ENCODE measurements around the gene BMAL1.

Gene BMAL1

GRCh38 chr11:13315517-13316432 is 38.2 kb downstream of the BMAL1 start:
- no peaks in the 10 kb centered on the region for H3K9me3 ChIP-seq (ENCODE audit: control insufficient read depth, low read length)
- H2AFZ ChIP-seq = no peak overlapping the region
- H3K79me2 ChIP-seq = peaks cover 8% of the 10 kb centered on the region
- H3K9ac ChIP-seq = no peak overlapping the region
- H3K4me3 ChIP-seq (ENCODE audit: low read depth, low read length) = no peak overlapping the region
- no peak overlapping the region for H3K27ac ChIP-seq
- peaks cover 6% of the 10 kb centered on the region for H3K4me1 ChIP-seq
- H3K4me2 ChIP-seq (ENCODE audit: low read length) = no peak overlapping the region
- TF ChIP-seq, protein P1, sequence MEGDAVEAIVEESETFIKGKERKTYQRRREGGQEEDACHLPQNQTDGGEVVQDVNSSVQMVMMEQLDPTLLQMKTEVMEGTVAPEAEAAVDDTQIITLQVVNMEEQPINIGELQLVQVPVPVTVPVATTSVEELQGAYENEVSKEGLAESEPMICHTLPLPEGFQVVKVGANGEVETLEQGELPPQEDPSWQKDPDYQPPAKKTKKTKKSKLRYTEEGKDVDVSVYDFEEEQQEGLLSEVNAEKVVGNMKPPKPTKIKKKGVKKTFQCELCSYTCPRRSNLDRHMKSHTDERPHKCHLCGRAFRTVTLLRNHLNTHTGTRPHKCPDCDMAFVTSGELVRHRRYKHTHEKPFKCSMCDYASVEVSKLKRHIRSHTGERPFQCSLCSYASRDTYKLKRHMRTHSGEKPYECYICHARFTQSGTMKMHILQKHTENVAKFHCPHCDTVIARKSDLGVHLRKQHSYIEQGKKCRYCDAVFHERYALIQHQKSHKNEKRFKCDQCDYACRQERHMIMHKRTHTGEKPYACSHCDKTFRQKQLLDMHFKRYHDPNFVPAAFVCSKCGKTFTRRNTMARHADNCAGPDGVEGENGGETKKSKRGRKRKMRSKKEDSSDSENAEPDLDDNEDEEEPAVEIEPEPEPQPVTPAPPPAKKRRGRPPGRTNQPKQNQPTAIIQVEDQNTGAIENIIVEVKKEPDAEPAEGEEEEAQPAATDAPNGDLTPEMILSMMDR (IDR thresholded peaks at IDR 0.05) = no peak
- no peaks in the 10 kb centered on the region for H3K36me3 ChIP-seq (ENCODE audit: control insufficient read depth, insufficient read depth, low read length)
- H3K27me3 ChIP-seq (ENCODE audit: control insufficient read depth, insufficient read depth, low read length) = no peaks in the 10 kb centered on the region

- Histone ChIP-seq H3K9me3 (ENCODE audit: control insufficient read depth, low read length) (no peaks in the 10 kb centered on the region), H3K9ac (no peak overlapping the region), H3K4me1 (peaks cover 6% of the 10 kb centered on the region), H3K27ac (no peak overlapping the region), H3K79me2 (peaks cover 13% of the 10 kb centered on the region), H3K4me2 (ENCODE audit: low read length) (no peak overlapping the region), H3K4me3 (ENCODE audit: low read depth, low read length) (no peak overlapping the region), H3K27me3 (ENCODE audit: control insufficient read depth, insufficient read depth, low read length) (no peaks in the 10 kb centered on the region), H2AFZ (no peak overlapping the region), H3K36me3 (ENCODE audit: control insufficient read depth, insufficient read depth, low read length) (no peaks in the 10 kb centered on the region)
- TF ChIP-seq, protein P1 (IDR thresholded peaks at IDR 0.05) = no peak
Observed at GRCh38 chr11:13316528-13316961, 39.0 kb downstream of the BMAL1 start.

DNA sequence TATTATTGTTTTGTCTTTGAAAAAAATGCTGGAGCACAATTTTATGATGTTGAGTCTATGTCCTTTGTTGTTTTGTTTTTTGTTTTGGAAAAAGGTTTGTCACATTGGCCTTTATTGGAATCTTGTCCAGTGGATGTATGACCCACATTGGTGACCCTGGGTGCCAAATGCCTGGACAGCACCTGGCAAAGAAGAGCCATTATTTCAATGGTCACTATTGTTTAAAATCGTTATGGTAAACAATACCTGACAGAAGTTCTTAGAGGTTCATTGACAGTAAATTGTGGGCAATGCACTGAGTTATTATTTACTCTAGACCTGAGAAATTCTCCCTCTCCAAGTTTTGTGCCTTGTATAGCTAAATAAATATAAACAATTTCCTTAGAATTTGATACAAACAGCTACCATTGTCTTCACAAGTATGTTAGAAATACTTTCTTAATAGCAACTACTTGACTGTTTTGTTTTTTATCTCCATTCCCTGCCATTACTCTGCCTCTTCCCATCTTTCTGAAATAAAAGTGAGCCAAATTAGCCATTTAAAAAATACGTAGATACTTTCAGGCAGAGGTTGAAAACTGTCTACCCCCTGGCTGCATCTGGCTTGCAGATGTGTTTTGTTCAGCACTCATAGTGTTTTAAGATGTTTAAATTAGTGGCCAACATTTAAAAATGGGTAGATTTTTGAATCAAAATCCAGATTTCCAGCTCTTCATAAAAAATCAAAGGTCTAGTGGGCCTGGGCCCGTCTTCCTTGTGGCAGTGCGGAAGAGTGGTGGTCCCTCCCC is 39.9 kb downstream of the BMAL1 start:
- no peaks in the 10 kb centered on the region for H3K27me3 ChIP-seq (ENCODE audit: control insufficient read depth, insufficient read depth, low read length)

DNA sequence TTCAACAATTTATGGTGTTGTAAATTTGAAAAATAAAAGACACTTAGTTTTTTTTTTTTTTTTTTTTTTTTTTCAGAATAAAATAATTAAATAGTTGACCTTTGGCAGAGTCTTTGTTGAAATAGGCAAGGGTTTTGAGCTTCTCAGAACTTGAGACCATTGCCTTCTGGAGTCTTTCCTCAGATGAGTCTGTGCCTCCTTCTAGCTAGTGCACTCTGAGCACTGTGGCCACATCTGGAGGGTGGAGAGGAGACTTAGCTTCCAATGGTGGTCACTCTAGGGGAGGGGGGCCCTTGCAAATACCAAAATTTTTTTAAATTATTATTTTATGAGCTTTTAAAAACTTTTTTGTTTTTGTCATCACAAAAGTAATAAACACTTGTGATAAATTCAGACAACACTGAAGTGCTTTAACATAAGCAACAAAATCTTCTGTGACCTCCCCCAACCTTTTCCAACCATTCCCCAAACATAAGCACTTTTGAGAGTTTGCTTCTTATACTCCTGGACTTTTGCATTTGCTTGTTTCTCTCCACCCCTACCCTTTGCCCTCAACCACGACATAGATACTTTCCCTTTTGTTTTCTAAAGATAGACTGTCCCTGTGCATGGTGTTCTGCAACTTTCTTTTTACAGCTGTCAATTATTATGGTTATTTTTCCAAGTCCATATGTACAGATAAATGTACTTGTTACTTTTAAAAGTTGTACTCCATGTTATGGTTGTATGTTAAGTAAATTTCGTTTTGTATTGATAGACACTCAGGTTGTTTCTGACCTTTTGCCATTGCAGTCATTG is 41.1 kb downstream of the BMAL1 start:
- no peak overlapping the region for H3K9ac ChIP-seq
- H3K27me3 ChIP-seq (ENCODE audit: control insufficient read depth, insufficient read depth, low read length) = no peaks in the 10 kb centered on the region
- H3K4me3 ChIP-seq (ENCODE audit: low read depth, low read length) = no peak overlapping the region
- H3K27ac ChIP-seq = no peak overlapping the region
- no peaks in the 10 kb centered on the region for H3K9me3 ChIP-seq (ENCODE audit: control insufficient read depth, low read length)
- H3K36me3 ChIP-seq (ENCODE audit: control insufficient read depth, insufficient read depth, low read length) = no peaks in the 10 kb centered on the region
- peaks cover 6% of the 10 kb centered on the region for H3K4me1 ChIP-seq
- H3K4me2 ChIP-seq (ENCODE audit: low read length) = no peak overlapping the region
- peaks cover 15% of the 10 kb centered on the region for H3K79me2 ChIP-seq
- no peak overlapping the region for H2AFZ ChIP-seq
- TF ChIP-seq, protein P1 (IDR thresholded peaks at IDR 0.05) = no peak

More for the DNA sequence above, 39.9 kb downstream of the BMAL1 start:
- Histone ChIP-seq H3K9me3 (ENCODE audit: control insufficient read depth, low read length) (no peaks in the 10 kb centered on the region), H3K4me3 (ENCODE audit: low read depth, low read length) (no peak overlapping the region), H3K36me3 (ENCODE audit: control insufficient read depth, insufficient read depth, low read length) (no peaks in the 10 kb centered on the region), H3K9ac (no peak overlapping the region), H3K27ac (no peak overlapping the region), H3K79me2 (peaks cover 15% of the 10 kb centered on the region), H3K4me2 (ENCODE audit: low read length) (no peak overlapping the region), H3K4me1 (peaks cover 6% of the 10 kb centered on the region), H2AFZ (no peak overlapping the region)
- TF ChIP-seq, protein P1 (IDR thresholded peaks at IDR 0.05) = no peak
